Osteoblast (primary cell): ENCODE results near the gene RREB1. TPM values are rescaled to one million over a fixed set of nuclear protein-coding genes. Genes with fewer than 3 reads are reported as not detected.

Source experiments
- DNase-seq: peaks from one replicate; pipeline ENCODE4 v3.0.0; 2011; ENCODE audit warnings: low spot score, mixed read lengths; ENCODE audit not compliant: insufficient read length; ENCODE audit errors: missing footprints
- H2AFZ ChIP-seq: 2 replicates; pipeline ENCODE4 v1.6.0; 2011; ENCODE audit warnings: mild to moderate bottlenecking, low read length
- H3K27ac ChIP-seq: 2 replicates; pipeline ENCODE4 v1.5.1; 2011; ENCODE audit warnings: mild to moderate bottlenecking, low read depth, low read length, moderate library complexity
- H3K27me3 ChIP-seq: 2 replicates; pipeline ENCODE4 v1.6.0; 2012; ENCODE audit warnings: mild to moderate bottlenecking, control low read depth, inconsistent platforms, low read length, moderate library complexity; ENCODE audit not compliant: insufficient read depth
- H3K36me3 ChIP-seq: 2 replicates; pipeline ENCODE4 v1.5.1; 2011; ENCODE audit warnings: mild to moderate bottlenecking, low read length, control low read depth, moderate library complexity; ENCODE audit not compliant: insufficient read depth
- H3K4me1 ChIP-seq: 2 replicates; pipeline ENCODE4 v1.5.1; 2011; ENCODE audit warnings: mild to moderate bottlenecking, low read length, control low read depth, moderate library complexity; ENCODE audit not compliant: insufficient read depth
- H3K4me2 ChIP-seq: 2 replicates; pipeline ENCODE4 v1.6.0; 2011; ENCODE audit warnings: mild to moderate bottlenecking, low read length; ENCODE audit not compliant: insufficient read depth
- H3K4me3 ChIP-seq: fragments of 200-600 bp; sonication (generic); 3 replicates; pipeline ENCODE4 v1.5.1; 2012; ENCODE audit warnings: mild to moderate bottlenecking, low read length, inconsistent platforms; ENCODE audit not compliant: insufficient read depth
- H3K79me2 ChIP-seq: 2 replicates; pipeline ENCODE4 v1.6.0; 2012; ENCODE audit warnings: mild to moderate bottlenecking, low read length, control low read depth, inconsistent platforms; ENCODE audit not compliant: insufficient read depth
- H3K9me3 ChIP-seq: 2 replicates; pipeline ENCODE4 v1.5.1; 2011; ENCODE audit warnings: low read depth, low read length, control low read depth
- H4K20me1 ChIP-seq: 2 replicates; pipeline ENCODE4 v1.6.0; 2012; ENCODE audit warnings: mild to moderate bottlenecking, low read length, control low read depth; ENCODE audit not compliant: insufficient read depth
- CTCF ChIP-seq: IDR thresholded peaks from 2 replicates; pipeline ENCODE4 v1.5.1; 2011; ENCODE audit warnings: mild to moderate bottlenecking, low read depth, low read length, moderate library complexity; ENCODE audit errors: extremely low read depth
- total RNA-seq: library from RNA; depleted of rRNA; stranded (reverse); fragments of >200 nt; gene quantifications from 2 replicates; pipeline ENCODE4 v1.2.3, GENCODE V29; 2012

Gene RREB1
- total RNA-seq, 1 donor, result 29.3 TPM

- Histone ChIP-seq H3K4me3 (no peak overlapping the region), H4K20me1 (peaks cover 19% of the 10 kb centered on the region), H3K4me1 (peaks cover 13% of the 10 kb centered on the region), H3K9me3 (no peaks in the 10 kb centered on the region), H3K27me3 (no peaks in the 10 kb centered on the region), H3K27ac (peak overlapping the region; percentile 78), H3K4me2 (no peak overlapping the region), H2AFZ (no peak overlapping the region), H3K36me3 (peaks cover 19% of the 10 kb centered on the region), H3K79me2 (peaks cover 41% of the 10 kb centered on the region)
- DNase-seq, result no peak
- no peak for TF ChIP-seq CTCF
Measured at GRCh38 chr6:7203939-7204338, 96.2 kb downstream of the RREB1 start.

- H3K9me3 ChIP-seq, result no peaks in the 10 kb centered on the region
- no peaks in the 10 kb centered on the region for H3K27me3 ChIP-seq
- peaks cover 34% of the 10 kb centered on the region for H3K79me2 ChIP-seq
- H4K20me1 ChIP-seq, result peaks cover 20% of the 10 kb centered on the region
- H2AFZ ChIP-seq, result no peak overlapping the region
- peaks cover 19% of the 10 kb centered on the region for H3K36me3 ChIP-seq
- H3K4me3 ChIP-seq, result no peak overlapping the region
- peaks cover 13% of the 10 kb centered on the region for H3K4me1 ChIP-seq
- DNase-seq, result peak; percentile 82
- TF ChIP-seq CTCF, result no peak
- peak overlapping the region; percentile 36 for H3K4me2 ChIP-seq
- peak overlapping the region; percentile 78 for H3K27ac ChIP-seq
Measured at GRCh38 chr6:7204726-7205125, 97.0 kb downstream of the RREB1 start.

GRCh38 chr6:7207720-7208119 is 100.0 kb downstream of the RREB1 start:
- Histone ChIP-seq H2AFZ (no peak overlapping the region), H3K9me3 (no peaks in the 10 kb centered on the region), H3K36me3 (peaks cover 25% of the 10 kb centered on the region), H3K79me2 (peaks cover 26% of the 10 kb centered on the region), H3K4me2 (no peak overlapping the region), H3K27me3 (no peaks in the 10 kb centered on the region), H3K4me1 (peaks cover 13% of the 10 kb centered on the region), H4K20me1 (peaks cover 13% of the 10 kb centered on the region), H3K27ac (no peak overlapping the region), H3K4me3 (no peak overlapping the region)
- DNase-seq, result no peak
- no peak for TF ChIP-seq CTCF

GRCh38 chr6:7213416-7213815 is 105.7 kb downstream of the RREB1 start:
- no peak overlapping the region for H3K27ac ChIP-seq
- no peaks in the 10 kb centered on the region for H3K9me3 ChIP-seq

More at GRCh38 chr6:7213416-7213815, 105.7 kb downstream of the RREB1 start:
- no peaks in the 10 kb centered on the region for H3K27me3 ChIP-seq
- no peak overlapping the region for H2AFZ ChIP-seq
- TF ChIP-seq CTCF, result no peak
- H3K4me1 ChIP-seq, result peaks cover 4% of the 10 kb centered on the region
- H3K4me2 ChIP-seq, result no peak overlapping the region
- H3K4me3 ChIP-seq, result no peak overlapping the region
- no peak for DNase-seq
- H3K79me2 ChIP-seq, result peaks cover 20% of the 10 kb centered on the region
- H3K36me3 ChIP-seq, result peaks cover 63% of the 10 kb centered on the region
- peaks cover 13% of the 10 kb centered on the region for H4K20me1 ChIP-seq
